ENCODE results near the gene EVC2. TPM values are rescaled to one million over a fixed set of nuclear protein-coding genes. Genes with fewer than 3 reads are reported as not detected.

EVC2 gene
- total RNA-seq, 1 experiment from 2014 or later: 7.8 TPM

- Histone ChIP-seq H3T11ph (ENCODE audit: low read length) (no peak overlapping the region), H3K23ac (ENCODE audit: insufficient read length, low read depth, low read length) (no peak overlapping the region), H3K4ac (ENCODE audit: low read depth, low read length) (no peak overlapping the region), H3K79me2 (ENCODE audit: insufficient read depth, low read length) (no peaks in the 10 kb centered on the region), H3K4me2 (ENCODE audit: insufficient read depth, insufficient read length, low read length) (no peak overlapping the region), H2BK15ac (ENCODE audit: low read depth, low read length) (no peak overlapping the region), H2BK5ac (ENCODE audit: insufficient read length, low read length) (no peak overlapping the region), H2BK20ac (ENCODE audit: low read depth, low read length, poor library complexity, severe bottlenecking) (no peak overlapping the region), H2AFZ (ENCODE audit: low read length) (no peak overlapping the region), H3K18ac (ENCODE audit: insufficient read length, low read depth, low read length) (no peak overlapping the region), H2BK120ac (ENCODE audit: low read depth, low read length, poor library complexity, severe bottlenecking) (no peak overlapping the region), H3K27me3 (ENCODE audit: insufficient read depth, low read length) (no peaks in the 10 kb centered on the region), H4K20me1 (ENCODE audit: control insufficient read depth, insufficient read depth, insufficient read length) (no peaks in the 10 kb centered on the region), H3K9ac (ENCODE audit: extremely low read depth, insufficient read length, low read length) (no peak overlapping the region), H3K9me3 (ENCODE audit: control insufficient read depth, low read depth, low read length) (no peaks in the 10 kb centered on the region), H4K5ac (ENCODE audit: insufficient read length, low read depth, low read length) (no peak overlapping the region), H4K8ac (replicated peaks; ENCODE audit: insufficient read length, low read depth, low read length) (no peak overlapping the region), H3K56ac (ENCODE audit: insufficient read length, low read depth, low read length) (no peak overlapping the region), H4K91ac (ENCODE audit: insufficient read length, low read depth, low read length) (no peak overlapping the region), H2AK5ac (ENCODE audit: insufficient read length, low read length) (no peak overlapping the region), H3K4me1 (ENCODE audit: insufficient read depth, low read length) (no peaks in the 10 kb centered on the region; the same call in 1 of the 2 replicates), H3K14ac (ENCODE audit: insufficient read depth, low read length) (no peak overlapping the region), H3K23me2 (ENCODE audit: insufficient read length, low read depth, low read length, poor library complexity, severe bottlenecking) (no peaks in the 10 kb centered on the region), H2BK12ac (ENCODE audit: insufficient read length, low read depth, low read length) (no peak overlapping the region), H3K27ac (ENCODE audit: insufficient read length, low read depth, low read length) (no peak overlapping the region), H3K79me1 (ENCODE audit: insufficient read depth, low read depth, low read length, poor library complexity, severe bottlenecking) (no peaks in the 10 kb centered on the region)
- no peak for TF ChIP-seq CTCF (conservative IDR thresholded peaks at IDR 0.05)
- no peaks in the 10 kb centered on the region for H3K27me3 Mint-ChIP-seq (ENCODE audit: low read depth)
- no peak for DNase-seq
- H3K27ac Mint-ChIP-seq: peak overlapping the region in 2 of 3 experiments; percentile 67 to 92; a peak in 2 of 7 replicates
- H3K36me3 Mint-ChIP-seq (ENCODE audit: insufficient read depth in 1 of 3, low read depth in 3 of 3): peaks cover 0 to 20% (median 9%) of the 10 kb centered on the region in 3 experiments; a peak in 6 of 7 replicates
- no CpG with 5 or more reads among the region's 3 CpGs for WGBS (ENCODE audit: extremely low coverage, insufficient read length, low lambda C conversion rate)
- no peaks in the 10 kb centered on the region for H3K9me3 Mint-ChIP-seq
- no peak overlapping the region for H3K4me3 Mint-ChIP-seq
- H3K4me1 Mint-ChIP-seq: peaks cover 13 to 16% of the 10 kb centered on the region in 2 experiments
Measured at GRCh38 chr4:5632066-5632440, 76.3 kb downstream of the EVC2 start.
